ENCODE results near the gene DPYSL4.

DPYSL4 gene

GRCh38 chr10:132186488-132187429, at the start of gene DPYSL4:
TSS of gene DPYSL4 (plus strand) at chr10:132186948. CDS start at chr10:132187064, 116 bp downstream.
- peak within 1 kb of the TSS; percentile 75 for H3K4me3 ChIP-seq (ENCODE audit: low read depth, low read length)
- no peak for DNase-seq (ENCODE audit: low read depth)

GRCh38 chr10:132137111-132138072, 49.4 kb upstream of the DPYSL4 start:
- no peak overlapping the region for H3K4me3 ChIP-seq (ENCODE audit: low read depth, low read length)
- DNase-seq (ENCODE audit: low read depth): no peak

- no peak for DNase-seq (ENCODE audit: low read depth)
- H3K4me3 ChIP-seq (ENCODE audit: low read depth, low read length): no peak overlapping the region
Measured at GRCh38 chr10:132138133-132138532, 48.6 kb upstream of the DPYSL4 start.

- DNase-seq (ENCODE audit: low read depth): no peak
- H3K4me3 ChIP-seq (ENCODE audit: low read depth, low read length): no peak overlapping the region
Measured at GRCh38 chr10:132138596-132138995, 48.2 kb upstream of the DPYSL4 start.

GRCh38 chr10:132139526-132139925, 47.2 kb upstream of the DPYSL4 start:
- no peak for DNase-seq (ENCODE audit: low read depth)
- H3K4me3 ChIP-seq (ENCODE audit: low read depth, low read length): no peak overlapping the region

- DNase-seq (ENCODE audit: low read depth): no peak
- H3K4me3 ChIP-seq (ENCODE audit: low read depth, low read length): no peak overlapping the region
Measured at GRCh38 chr10:132140167-132140925, 46.4 kb upstream of the DPYSL4 start.

GRCh38 chr10:132141076-132141475, 45.7 kb upstream of the DPYSL4 start:
- no peak overlapping the region for H3K4me3 ChIP-seq (ENCODE audit: low read depth, low read length)
- no peak for DNase-seq (ENCODE audit: low read depth)

GRCh38 chr10:132141526-132142395, 45.0 kb upstream of the DPYSL4 start:
- DNase-seq (ENCODE audit: low read depth): no peak
- no peak overlapping the region for H3K4me3 ChIP-seq (ENCODE audit: low read depth, low read length)

- no peak for DNase-seq (ENCODE audit: low read depth)
- no peak overlapping the region for H3K4me3 ChIP-seq (ENCODE audit: low read depth, low read length)
Measured at GRCh38 chr10:132142396-132143161, 44.2 kb upstream of the DPYSL4 start.

- H3K4me3 ChIP-seq (ENCODE audit: low read depth, low read length): no peak overlapping the region
- DNase-seq (ENCODE audit: low read depth): no peak
Measured at GRCh38 chr10:132143162-132143561, 43.6 kb upstream of the DPYSL4 start.

GRCh38 chr10:132144086-132144485, 42.7 kb upstream of the DPYSL4 start:
- H3K4me3 ChIP-seq (ENCODE audit: low read depth, low read length): no peak overlapping the region
- DNase-seq (ENCODE audit: low read depth): no peak

- no peak overlapping the region for H3K4me3 ChIP-seq (ENCODE audit: low read depth, low read length)
- DNase-seq (ENCODE audit: low read depth): no peak
Measured at GRCh38 chr10:132145002-132145401, 41.7 kb upstream of the DPYSL4 start.

GRCh38 chr10:132145521-132146185, 41.1 kb upstream of the DPYSL4 start:
- no peak overlapping the region for H3K4me3 ChIP-seq (ENCODE audit: low read depth, low read length)
- no peak for DNase-seq (ENCODE audit: low read depth)

GRCh38 chr10:132146271-132146671, 40.5 kb upstream of the DPYSL4 start:
- no peak for DNase-seq (ENCODE audit: low read depth)
- H3K4me3 ChIP-seq (ENCODE audit: low read depth, low read length): no peak overlapping the region

- no peak for DNase-seq (ENCODE audit: low read depth)
- H3K4me3 ChIP-seq (ENCODE audit: low read depth, low read length): no peak overlapping the region
Measured at GRCh38 chr10:132146941-132147915, 39.5 kb upstream of the DPYSL4 start.

All from skeletal muscle cell (primary cell).